ENCODE data around the gene OR6J1. TPM values are rescaled to one million over a fixed set of nuclear protein-coding genes. Genes with fewer than 3 reads are reported as not detected.
"Not testable (repeated sequence)": the region's sequence is repeated elsewhere in the genome, so short reads cannot be mapped to it uniquely, and the experiment has no call there.

Gene OR6J1
- polyA plus RNA-seq, 1 of the 3 experiments (the other 2 are of a cell fraction), result not detected

DNA sequence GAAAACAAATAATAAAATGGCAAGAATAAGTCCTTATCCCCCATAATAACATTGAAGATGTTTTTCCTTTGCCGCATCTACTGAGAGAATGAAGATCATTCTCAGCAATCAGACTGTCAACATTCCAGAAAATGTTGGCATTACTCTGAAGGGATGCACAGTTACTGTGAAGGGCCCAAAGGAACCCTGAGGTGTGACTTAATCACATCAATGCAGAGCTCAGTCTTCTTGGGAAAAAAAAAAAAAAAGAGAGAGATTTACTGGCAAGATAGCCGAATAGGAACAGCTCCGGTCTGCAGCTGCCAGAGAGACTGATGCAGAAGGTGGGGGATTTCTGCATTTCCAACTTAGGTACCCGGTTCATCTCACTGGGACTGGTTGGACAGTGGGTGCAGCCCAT, 41.3 kb upstream of the OR6J1 start:
- Histone ChIP-seq H3K79me2 (ENCODE audit: insufficient read depth) (no peaks in the 10 kb centered on the region), H3K4me3 (ENCODE audit: low read depth in 2 of 2, low read length in 1 of 2) (no peak overlapping the region), H2AFZ (ENCODE audit: low read depth) (no peak overlapping the region), H3K4me2 (no peak overlapping the region), H3K36me3 (replicated peaks in 1 of 2; ENCODE audit: control insufficient read depth in 1 of 2, insufficient read depth in 2 of 2, low read length in 1 of 2) (no peaks in the 10 kb centered on the region), H3K27me3 (ENCODE audit: insufficient read depth) (peaks cover 28% of the 10 kb centered on the region; the same call in 1 of the 2 replicates), H3K9me2 (no peaks in the 10 kb centered on the region), H3K9me3 (no peaks in the 10 kb centered on the region), H3F3A (replicated peaks; ENCODE audit: insufficient read depth) (no peaks in the 10 kb centered on the region), H4K20me1 (ENCODE audit: insufficient read depth) (no peaks in the 10 kb centered on the region), H3K9ac (no peak overlapping the region), H3K27ac (ENCODE audit: low read depth in 2 of 2, low read length in 1 of 2) (no peak overlapping the region), H3K4me1 (ENCODE audit: control insufficient read depth in 1 of 2, insufficient read depth in 2 of 2, low read depth in 1 of 2, low read length in 1 of 2) (no peaks in the 10 kb centered on the region)
- TF ChIP-seq, protein P1, sequence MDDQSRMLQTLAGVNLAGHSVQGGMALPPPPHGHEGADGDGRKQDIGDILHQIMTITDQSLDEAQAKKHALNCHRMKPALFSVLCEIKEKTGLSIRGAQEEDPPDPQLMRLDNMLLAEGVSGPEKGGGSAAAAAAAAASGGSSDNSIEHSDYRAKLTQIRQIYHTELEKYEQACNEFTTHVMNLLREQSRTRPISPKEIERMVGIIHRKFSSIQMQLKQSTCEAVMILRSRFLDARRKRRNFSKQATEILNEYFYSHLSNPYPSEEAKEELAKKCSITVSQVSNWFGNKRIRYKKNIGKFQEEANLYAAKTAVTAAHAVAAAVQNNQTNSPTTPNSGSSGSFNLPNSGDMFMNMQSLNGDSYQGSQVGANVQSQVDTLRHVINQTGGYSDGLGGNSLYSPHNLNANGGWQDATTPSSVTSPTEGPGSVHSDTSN (IDR thresholded peaks at IDR 0.05), result no peak
- TF ChIP-seq RCOR1 (IDR thresholded peaks at IDR 0.05; ENCODE audit: low read length) (no peak), RAD21 (IDR thresholded peaks at IDR 0.05; ENCODE audit: low read length) (no peak), FOSL2 (IDR thresholded peaks at IDR 0.05; ENCODE audit: borderline replicate concordance, low read depth) (no peak), JUND (IDR thresholded peaks at IDR 0.05) (no peak), RXRA (IDR thresholded peaks at IDR 0.05; ENCODE audit: borderline replicate concordance, low read depth) (no peak), FOXJ3 (CRISPR knock-in tag; IDR thresholded peaks at IDR 0.05) (no peak)
- TF ChIP-seq, protein P2, sequence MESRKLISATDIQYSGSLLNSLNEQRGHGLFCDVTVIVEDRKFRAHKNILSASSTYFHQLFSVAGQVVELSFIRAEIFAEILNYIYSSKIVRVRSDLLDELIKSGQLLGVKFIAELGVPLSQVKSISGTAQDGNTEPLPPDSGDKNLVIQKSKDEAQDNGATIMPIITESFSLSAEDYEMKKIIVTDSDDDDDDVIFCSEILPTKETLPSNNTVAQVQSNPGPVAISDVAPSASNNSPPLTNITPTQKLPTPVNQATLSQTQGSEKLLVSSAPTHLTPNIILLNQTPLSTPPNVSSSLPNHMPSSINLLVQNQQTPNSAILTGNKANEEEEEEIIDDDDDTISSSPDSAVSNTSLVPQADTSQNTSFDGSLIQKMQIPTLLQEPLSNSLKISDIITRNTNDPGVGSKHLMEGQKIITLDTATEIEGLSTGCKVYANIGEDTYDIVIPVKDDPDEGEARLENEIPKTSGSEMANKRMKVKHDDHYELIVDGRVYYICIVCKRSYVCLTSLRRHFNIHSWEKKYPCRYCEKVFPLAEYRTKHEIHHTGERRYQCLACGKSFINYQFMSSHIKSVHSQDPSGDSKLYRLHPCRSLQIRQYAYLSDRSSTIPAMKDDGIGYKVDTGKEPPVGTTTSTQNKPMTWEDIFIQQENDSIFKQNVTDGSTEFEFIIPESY (IDR thresholded peaks at IDR 0.05; ENCODE audit: borderline replicate concordance, low read depth), result no peak
- TF ChIP-seq, protein P3, sequence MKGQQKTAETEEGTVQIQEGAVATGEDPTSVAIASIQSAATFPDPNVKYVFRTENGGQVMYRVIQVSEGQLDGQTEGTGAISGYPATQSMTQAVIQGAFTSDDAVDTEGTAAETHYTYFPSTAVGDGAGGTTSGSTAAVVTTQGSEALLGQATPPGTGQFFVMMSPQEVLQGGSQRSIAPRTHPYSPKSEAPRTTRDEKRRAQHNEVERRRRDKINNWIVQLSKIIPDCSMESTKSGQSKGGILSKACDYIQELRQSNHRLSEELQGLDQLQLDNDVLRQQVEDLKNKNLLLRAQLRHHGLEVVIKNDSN (IDR thresholded peaks at IDR 0.05; ENCODE audit: borderline replicate concordance, low read depth), result no peak
- TF ChIP-seq, protein P4, sequence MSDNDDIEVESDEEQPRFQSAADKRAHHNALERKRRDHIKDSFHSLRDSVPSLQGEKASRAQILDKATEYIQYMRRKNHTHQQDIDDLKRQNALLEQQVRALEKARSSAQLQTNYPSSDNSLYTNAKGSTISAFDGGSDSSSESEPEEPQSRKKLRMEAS (IDR thresholded peaks at IDR 0.05; ENCODE audit: low read depth), result no peak
- TF ChIP-seq, protein P5, sequence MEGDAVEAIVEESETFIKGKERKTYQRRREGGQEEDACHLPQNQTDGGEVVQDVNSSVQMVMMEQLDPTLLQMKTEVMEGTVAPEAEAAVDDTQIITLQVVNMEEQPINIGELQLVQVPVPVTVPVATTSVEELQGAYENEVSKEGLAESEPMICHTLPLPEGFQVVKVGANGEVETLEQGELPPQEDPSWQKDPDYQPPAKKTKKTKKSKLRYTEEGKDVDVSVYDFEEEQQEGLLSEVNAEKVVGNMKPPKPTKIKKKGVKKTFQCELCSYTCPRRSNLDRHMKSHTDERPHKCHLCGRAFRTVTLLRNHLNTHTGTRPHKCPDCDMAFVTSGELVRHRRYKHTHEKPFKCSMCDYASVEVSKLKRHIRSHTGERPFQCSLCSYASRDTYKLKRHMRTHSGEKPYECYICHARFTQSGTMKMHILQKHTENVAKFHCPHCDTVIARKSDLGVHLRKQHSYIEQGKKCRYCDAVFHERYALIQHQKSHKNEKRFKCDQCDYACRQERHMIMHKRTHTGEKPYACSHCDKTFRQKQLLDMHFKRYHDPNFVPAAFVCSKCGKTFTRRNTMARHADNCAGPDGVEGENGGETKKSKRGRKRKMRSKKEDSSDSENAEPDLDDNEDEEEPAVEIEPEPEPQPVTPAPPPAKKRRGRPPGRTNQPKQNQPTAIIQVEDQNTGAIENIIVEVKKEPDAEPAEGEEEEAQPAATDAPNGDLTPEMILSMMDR (IDR thresholded peaks at IDR 0.05), result no peak
- DNase-seq, result no peak
- CTCF ChIA-PET, result interaction anchor here (0.6 to 0.8 kb wide), 3 partner anchors 9 to 20 kb away, joined by 3 to 4 read pairs (median 3); no protein-coding TSS in a partner anchor
- WGBS (ENCODE audit: low lambda C conversion rate), result 2% methylated on average over 4 of the region's 4 CpGs
- POLR2A ChIA-PET, result no interaction called here

DNA sequence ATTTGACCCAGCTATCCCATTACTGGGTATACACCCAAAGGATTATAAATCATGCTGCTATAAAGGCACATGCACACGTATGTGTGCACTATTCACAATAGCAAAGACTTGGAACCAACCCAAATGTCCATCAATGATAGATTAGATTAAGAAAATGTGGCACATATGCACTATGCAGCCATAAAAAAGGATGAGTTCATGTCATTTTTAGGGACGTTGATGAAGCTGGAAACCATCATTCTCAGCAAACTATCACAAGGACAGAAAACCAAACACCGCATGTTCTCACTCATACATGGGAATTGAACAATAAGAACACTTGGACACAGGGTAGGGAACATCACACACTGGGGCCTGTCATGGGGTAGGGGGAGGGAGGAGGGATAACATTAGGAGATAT, 39.3 kb upstream of the OR6J1 start:
- H2AFZ ChIP-seq (ENCODE audit: low read depth); H3K9me2 ChIP-seq; POLR2A ChIA-PET; DNase-seq; H3K9ac ChIP-seq; H3K9me3 ChIP-seq; H3K27ac ChIP-seq (ENCODE audit: low read depth in 2 of 2, low read length in 1 of 2); H3K36me3 ChIP-seq (replicated peaks in 1 of 2; ENCODE audit: control insufficient read depth in 1 of 2, insufficient read depth in 2 of 2, low read length in 1 of 2); H3K4me2 ChIP-seq; H3K79me2 ChIP-seq (ENCODE audit: insufficient read depth); H3K4me3 ChIP-seq (ENCODE audit: low read depth in 2 of 2, low read length in 1 of 2); H3F3A ChIP-seq (replicated peaks; ENCODE audit: insufficient read depth); H3K4me1 ChIP-seq (ENCODE audit: control insufficient read depth in 1 of 2, insufficient read depth in 2 of 2, low read depth in 1 of 2, low read length in 1 of 2); H4K20me1 ChIP-seq (ENCODE audit: insufficient read depth): not testable (repeated sequence)
- H3K27me3 ChIP-seq (ENCODE audit: insufficient read depth), result peaks cover 31% of the 10 kb centered on the region; the same call in 1 of the 2 replicates
- CTCF ChIA-PET, result interaction anchor here (0.7 kb wide), 1 partner anchor 305 kb away, joined by 3 read pairs; no protein-coding TSS in a partner anchor
- 12% methylated on average over 3 of the region's 3 CpGs for WGBS (ENCODE audit: low lambda C conversion rate)

All from SK-N-SH (cell line).